ENCODE results near the gene NUF2. TPM values are rescaled to one million over a fixed set of nuclear protein-coding genes. Genes with fewer than 3 reads are reported as not detected.

The NUF2 gene
- total RNA-seq, 1 experiment from 2014 or later = 30.7 TPM

GRCh38 chr1:163307479-163308171, 14.1 kb upstream of the NUF2 start:
- no peaks in the 10 kb centered on the region for H3K27me3 ChIP-seq (ENCODE audit: insufficient read depth, low read length)
- H3K23me2 ChIP-seq (ENCODE audit: insufficient read length, low read depth, low read length, poor library complexity, severe bottlenecking) = no peaks in the 10 kb centered on the region
- no peaks in the 10 kb centered on the region for H3K9me3 ChIP-seq (ENCODE audit: control insufficient read depth, low read depth, low read length)
- no peak overlapping the region for H2BK12ac ChIP-seq (ENCODE audit: insufficient read length, low read depth, low read length)
- H4K8ac ChIP-seq (replicated peaks; ENCODE audit: insufficient read length, low read depth, low read length) = no peak overlapping the region
- peaks cover 0 to 25% (median 5%) of the 10 kb centered on the region in 3 experiments; a peak in 5 of 7 replicates for H3K36me3 Mint-ChIP-seq (ENCODE audit: insufficient read depth in 1 of 3, low read depth in 3 of 3)
- no peaks in the 10 kb centered on the region for H3K79me2 ChIP-seq (ENCODE audit: insufficient read depth, low read length)
- no peak overlapping the region for H2AFZ ChIP-seq (ENCODE audit: low read length)
- H3K4me1 ChIP-seq (ENCODE audit: insufficient read depth, low read length) = no peaks in the 10 kb centered on the region
- no peaks in the 10 kb centered on the region for H3K27me3 Mint-ChIP-seq (ENCODE audit: low read depth)
- no peak overlapping the region for H3K4me3 Mint-ChIP-seq
- H3K79me1 ChIP-seq (ENCODE audit: insufficient read depth, low read depth, low read length, poor library complexity, severe bottlenecking) = no peaks in the 10 kb centered on the region
- H3T11ph ChIP-seq (ENCODE audit: low read length) = no peak overlapping the region
- no peaks in the 10 kb centered on the region for H3K4me1 Mint-ChIP-seq
- H3K27ac Mint-ChIP-seq = no peak overlapping the region
- no peaks in the 10 kb centered on the region for H4K20me1 ChIP-seq (ENCODE audit: control insufficient read depth, insufficient read depth, insufficient read length)
- no peak overlapping the region for H2AK5ac ChIP-seq (ENCODE audit: insufficient read length, low read length)
- no CpG with 5 or more reads among the region's 5 CpGs for WGBS (ENCODE audit: extremely low coverage, insufficient read length, low lambda C conversion rate)
- H3K27ac ChIP-seq (ENCODE audit: insufficient read length, low read depth, low read length) = no peak overlapping the region
- H3K23ac ChIP-seq (ENCODE audit: insufficient read length, low read depth, low read length) = no peak overlapping the region
- no peak for TF ChIP-seq CTCF (conservative IDR thresholded peaks at IDR 0.05)
- no peak overlapping the region for H2BK15ac ChIP-seq (ENCODE audit: low read depth, low read length)
- DNase-seq = no peak
- no peak overlapping the region for H3K18ac ChIP-seq (ENCODE audit: insufficient read length, low read depth, low read length)
- H2BK120ac ChIP-seq (ENCODE audit: low read depth, low read length, poor library complexity, severe bottlenecking) = no peak overlapping the region
- no peak overlapping the region for H2BK20ac ChIP-seq (ENCODE audit: low read depth, low read length, poor library complexity, severe bottlenecking)
- H3K4me2 ChIP-seq (ENCODE audit: insufficient read depth, insufficient read length, low read length) = no peak overlapping the region
- H3K9ac ChIP-seq (ENCODE audit: extremely low read depth, insufficient read length, low read length) = no peak overlapping the region
- no peak overlapping the region for H3K56ac ChIP-seq (ENCODE audit: insufficient read length, low read depth, low read length)
- H3K14ac ChIP-seq (ENCODE audit: insufficient read depth, low read length) = no peak overlapping the region
- no peaks in the 10 kb centered on the region for H3K9me3 Mint-ChIP-seq
- no peak overlapping the region for H4K91ac ChIP-seq (ENCODE audit: insufficient read length, low read depth, low read length)
- H3K4ac ChIP-seq (ENCODE audit: low read depth, low read length) = no peak overlapping the region
- H2BK5ac ChIP-seq (ENCODE audit: insufficient read length, low read length) = no peak overlapping the region
- no peak overlapping the region for H4K5ac ChIP-seq (ENCODE audit: insufficient read length, low read depth, low read length)

Data from H9 (cell line).